K562 (cell line): ENCODE measurements around the gene ABCE1. TPM values are rescaled to one million over a fixed set of nuclear protein-coding genes. Genes with fewer than 3 reads are reported as not detected.

Experiments used
- ATAC-seq: fragments of 200-7000 bp; cut with Tn5 transposase; 3 replicates; pipeline ENCODE4 v1.9.1; 2020; ENCODE audit warnings: moderate library complexity
- BruUV-seq: library from RNA; stranded (reverse); fragments of 400-500 nt; replicated peaks from 2 replicates; lab custom pipeline; 2021; lab: Mats Ljungman, UMichigan
- CTCF ChIA-PET: fragments of 300-600 bp; formaldehyde crosslinking; extraction: SDS; loops from one replicate; lab custom pipeline; 2021; ENCODE audit warnings: low intra/inter-chr PET ratio; lab: Yijun Ruan, JAX
- POLR2A ChIA-PET: fragments of 300-600, 350-650 bp; sonication (Branson Sonifier 250); formaldehyde crosslinking; extraction: SDS; loops from one replicate; lab custom pipeline; 2021; ENCODE audit warnings: antibody characterized with exemption, inconsistent platforms; lab: Yijun Ruan, JAX
- DNase-seq, 4 experiments: peaks; one replicate each; pipeline versions ENCODE4 v3.0.0 to v3.0.0-alpha.2; 2011 to 2018; ENCODE audit warnings: low spot score in 3 of 4, mixed read lengths in 3 of 4; ENCODE audit errors: extremely low read depth in 1 of 4
- FAIRE-seq: peaks from 2 replicates; lab custom pipeline; 2011; peaks lifted over from hg19 to GRCh38; lab: Jason Lieb, UNC
- H2AFZ ChIP-seq: 2 replicates; pipeline ENCODE4 v1.6.0; 2011; ENCODE audit warnings: low read depth, low read length, control low read depth, inconsistent platforms
- H3K27ac ChIP-seq: fragments of 200-600 bp; 3 replicates; pipeline ENCODE4 v1.8.0; 2011; ENCODE audit warnings: low read depth, mild to moderate bottlenecking, control low read depth, inconsistent platforms, low read length, moderate library complexity, mixed read lengths; ENCODE audit errors: extremely low read depth
- H3K27me3 ChIP-seq, 2 experiments: fragments of 300-600 bp in 1 of 2; 2 replicates in 1 of 2; 3 replicates in 1 of 2; pipeline versions ENCODE4 v1.6.0 to v1.8.0; 2011; ENCODE audit warnings: inconsistent platforms in 2 of 2, low read length in 2 of 2, mild to moderate bottlenecking in 1 of 2, mixed read lengths in 1 of 2, moderate library complexity in 1 of 2; ENCODE audit not compliant: control insufficient read depth in 2 of 2, insufficient read depth in 2 of 2
- H3K36me3 ChIP-seq: fragments of 300-600 bp; 3 replicates; pipeline ENCODE4 v1.8.0; 2011; ENCODE audit warnings: mild to moderate bottlenecking, low read length, inconsistent platforms; ENCODE audit not compliant: control insufficient read depth, insufficient read depth
- H3K4me1 ChIP-seq, 2 experiments: fragments of 200-600 bp in 1 of 2; replicated peaks in 1 of 2; 2 replicates in 1 of 2; 3 replicates in 1 of 2; pipeline versions ENCODE4 v1.5.1 to v1.8.0; 2011; ENCODE audit warnings: inconsistent platforms in 2 of 2, low read length in 2 of 2, mild to moderate bottlenecking in 1 of 2, mixed read lengths in 1 of 2, moderate library complexity in 1 of 2; ENCODE audit not compliant: control insufficient read depth in 2 of 2, insufficient read depth in 2 of 2
- H3K4me2 ChIP-seq: 2 replicates; pipeline ENCODE4 v1.6.1; 2011; ENCODE audit warnings: low read length, control low read depth, inconsistent platforms, mixed read lengths; ENCODE audit not compliant: insufficient read depth
- H3K4me3 ChIP-seq: fragments of 200-600 bp; sonication (generic), shearing (Covaris generic); 2 replicates; pipeline ENCODE4 v1.5.1; 2016; ENCODE audit warnings: control low read depth, inconsistent platforms
- H3K79me2 ChIP-seq: fragments of 200-600 bp; 3 replicates; pipeline ENCODE4 v1.8.0; 2011; ENCODE audit warnings: low read length, inconsistent platforms; ENCODE audit not compliant: control insufficient read depth, insufficient read depth
- H3K9ac ChIP-seq, 2 experiments: 2 replicates each; pipeline versions ENCODE4 v1.6.0 to v1.6.1; 2011; ENCODE audit warnings: low read depth in 2 of 2, low read length in 2 of 2, control low read depth in 1 of 2, inconsistent platforms in 1 of 2, mild to moderate bottlenecking in 1 of 2, mixed read lengths in 1 of 2; ENCODE audit not compliant: insufficient read depth in 1 of 2
- H3K9me1 ChIP-seq: one replicate; pipeline ENCODE4 v1.6.0; 2011; ENCODE audit warnings: inconsistent platforms, mild to moderate bottlenecking, low read length, moderate library complexity; ENCODE audit not compliant: control insufficient read depth, insufficient read depth
- H3K9me3 ChIP-seq: replicated peaks from 2 replicates; pipeline ENCODE4 v1.5.1; 2011; ENCODE audit warnings: low read depth, low read length, inconsistent platforms; ENCODE audit not compliant: control insufficient read depth, insufficient read depth
- H4K20me1 ChIP-seq: replicated peaks from 2 replicates; pipeline ENCODE4 v1.6.1; 2011; ENCODE audit warnings: low read length, inconsistent platforms, mixed read lengths; ENCODE audit not compliant: control insufficient read depth, insufficient read depth
- ARHGAP35 ChIP-seq: fragments of 450-650 bp; IDR thresholded peaks from 2 replicates; pipeline ENCODE4 v1.6.1; 2018; ENCODE audit not compliant: partially characterized antibody
- BHLHE40 ChIP-seq: IDR thresholded peaks from 2 replicates; pipeline ENCODE4 v1.6.1; 2011; ENCODE audit warnings: low read length, improper control_type of control experiment
- DDX20 ChIP-seq: fragments of 450-650 bp; IDR thresholded peaks from 2 replicates; pipeline ENCODE4 v1.6.1; 2016; ENCODE audit warnings: missing genetic modification characterization, low read depth, mild to moderate bottlenecking, missing compliant biosample characterization, moderate library complexity
- EGR1 ChIP-seq: fragments of 450-650 bp; conservative IDR thresholded peaks from 2 replicates; pipeline ENCODE4 v1.6.1; 2017; ENCODE audit warnings: mild to moderate bottlenecking
- MCM5 ChIP-seq: fragments of 450-650 bp; IDR thresholded peaks from 2 replicates; pipeline ENCODE4 v1.6.1; 2016; ENCODE audit warnings: low read depth
- MECOM ChIP-seq: fragments of 250-450 bp; sonication (Bioruptor Pico); IDR thresholded peaks from 2 replicates; pipeline ENCODE4 v1.8.0; 2022; ENCODE audit warnings: inconsistent platforms
- NFIX ChIP-seq: fragments of 250-450 bp; sonication (Bioruptor Pico); IDR thresholded peaks from 2 replicates; pipeline ENCODE4 v1.4.0; 2020; ENCODE audit warnings: low read depth, mild to moderate bottlenecking, moderate library complexity
- NFYB ChIP-seq: IDR thresholded peaks from 2 replicates; pipeline ENCODE4 v1.6.1; 2011; ENCODE audit warnings: mild to moderate bottlenecking, moderate library complexity; ENCODE audit not compliant: insufficient read length; ENCODE audit errors: extremely low read depth
- PHF8 ChIP-seq: fragments of 200-600 bp; sonication (generic); IDR thresholded peaks from 2 replicates; pipeline ENCODE4 v1.6.1; 2012; ENCODE audit warnings: mixed run types, mild to moderate bottlenecking, inconsistent platforms, low read length, moderate library complexity, borderline replicate concordance
- POLR3A ChIP-seq: IDR thresholded peaks from 2 replicates; pipeline ENCODE4 v1.6.1; 2011; ENCODE audit warnings: borderline replicate concordance, mild to moderate bottlenecking, moderate library complexity; ENCODE audit not compliant: insufficient read length, insufficient read depth; ENCODE audit errors: extremely low read depth
- SP1 ChIP-seq: sonication (generic); formaldehyde crosslinking; IDR thresholded peaks from 2 replicates; pipeline ENCODE4 v1.8.1; 2022; ENCODE audit warnings: mild to moderate bottlenecking, missing genetic modification reagents
- STAT5B ChIP-seq: fragments of 250-450 bp; sonication (Bioruptor Pico); IDR thresholded peaks from 2 replicates; pipeline ENCODE4 v1.8.0; 2021; ENCODE audit warnings: mild to moderate bottlenecking, inconsistent platforms
- TCFL5 ChIP-seq: fragments of 250-450 bp; sonication (Bioruptor Pico); conservative IDR thresholded peaks from 2 replicates; pipeline ENCODE4 v1.6.1; 2021; ENCODE audit warnings: mild to moderate bottlenecking, moderate library complexity, matching md5 sums
- TRIM28 ChIP-seq: fragments of 450-650 bp; IDR thresholded peaks from 2 replicates; pipeline ENCODE4 v1.6.1; 2017
- WHSC1 ChIP-seq: IDR thresholded peaks from one replicate; pipeline ENCODE4 v1.6.1; 2012; ENCODE audit warnings: low read length, control low read depth, inconsistent platforms
- ZNF143 ChIP-seq: sonication (generic); formaldehyde crosslinking; IDR thresholded peaks from 2 replicates; pipeline ENCODE4 v1.9.0; 2022; ENCODE audit warnings: mild to moderate bottlenecking, missing genetic modification reagents
- WGBS: fragments of 100-300 bp; shearing (Covaris generic); methylation state at CpG from one replicate; pipeline ENCODE4 v1.1.6; 2016; ENCODE audit warnings: low coverage, mixed read lengths; ENCODE audit not compliant: insufficient coverage; ENCODE audit errors: missing lambda C conversion rate; 5-methylcytosine and 5-hydroxymethylcytosine counted together
- in situ Hi-C: fragments of 300-500 bp; cut with MboI; formaldehyde crosslinking; loops from 4 replicates; pipeline ENCODE4 v1.15.0; 2018; ENCODE audit warnings: inconsistent platforms, mixed read lengths
- intact Hi-C: fragments of 100-400 bp; cut with micrococcal nuclease; formaldehyde crosslinking; loops from 2 replicates; pipeline ENCODE4 v1.14.2; 2022
- polyA plus RNA-seq, 8 experiments: library from polyadenylated mRNA; depleted of rRNA in 4 of 8; stranded (reverse) in 5 of 8; unstranded in 3 of 8; fragments of >200 nt; fragmentation: Nextera tagmentation in 2 of 8; fragmentation: Illumina TruSeq in 1 of 8; extraction: Ambion mirVana in 2 of 8; extraction: Trizol in 1 of 8; gene quantifications; 2 replicates each; pipeline versions ENCODE4 v1.2.1 to v1.2.3, GENCODE V29; 2011 to 2014; ENCODE audit warnings: inconsistent platforms in 1 of 8, missing spikeins in 1 of 8
- total RNA-seq, 7 experiments: library from RNA; depleted of rRNA in 6 of 7; stranded (reverse); fragments of >200 nt in 6 of 7; fragmentation: Illumina TruSeq in 2 of 7; extraction: Trizol in 2 of 7; gene quantifications; 2 replicates each; pipeline versions ENCODE4 v1.2.1 to v1.2.3, GENCODE V29; 2011 to 2021; ENCODE audit warnings: low replicate concordance in 1 of 7
- TF ChIP-seq, protein P1 (sequence below): fragments of 150-350 bp; conservative IDR thresholded peaks from 2 replicates; pipeline ENCODE4 v1.6.1; 2014; ENCODE audit warnings: low read length
- TF ChIP-seq, protein P2 (sequence below): fragments of 250-450 bp; sonication (Bioruptor Pico); IDR thresholded peaks from 2 replicates; pipeline ENCODE4 v1.4.0; 2020; ENCODE audit warnings: borderline replicate concordance
- TF ChIP-seq, protein P3 (sequence below), 3 experiments: fragments of 200-800 bp in 1 of 3; sonication (Bioruptor generic) in 1 of 3; sonication (generic) in 1 of 3; formaldehyde crosslinking in 1 of 3; IDR thresholded peaks; 2 replicates each; pipeline versions ENCODE4 v1.6.1 to v1.8.0; 2016 to 2022; ENCODE audit warnings: mild to moderate bottlenecking in 2 of 3, missing compliant biosample characterization in 2 of 3, missing genetic modification characterization in 2 of 3, missing genetic modification reagents in 1 of 3

The ABCE1 gene
- total and polyA plus RNA-seq, 9 of the 15 experiments (the other 6 are each of a cell fraction or from before 2014, with no cell fraction given): 134 to 256 (median 169) TPM

DNA sequence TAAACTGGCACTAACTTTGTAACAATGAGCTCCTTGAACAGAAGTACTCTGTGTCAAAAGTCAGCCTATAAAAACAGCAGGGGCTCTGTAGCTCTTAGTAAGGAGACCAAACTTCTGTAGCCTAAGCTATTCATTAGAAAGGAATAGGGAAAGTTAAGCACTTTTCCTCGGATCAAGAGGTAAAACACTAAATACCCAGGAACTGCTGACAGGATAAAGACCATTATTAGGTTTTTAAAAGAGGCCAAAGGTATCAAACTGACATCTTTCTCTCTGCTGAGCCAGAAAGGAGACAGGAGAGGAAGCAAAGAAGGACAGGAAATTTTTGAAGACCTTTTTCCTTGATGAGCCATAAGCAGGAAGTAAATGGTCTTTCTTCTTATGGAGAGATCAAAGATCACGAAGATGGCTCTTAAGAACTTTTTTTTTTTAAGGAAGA, 32.0 kb upstream of the ABCE1 start:
- no peaks in the 10 kb centered on the region for H3K9me3 ChIP-seq
- no peaks in the 10 kb centered on the region for H3K27me3 ChIP-seq
- POLR2A ChIA-PET: interaction anchor here (0.6 kb wide), 1 partner anchor 9 kb away, joined by 3 read pairs; no protein-coding TSS in a partner anchor
- BruUV-seq: no TSS peak
- DNase-seq (no peak), ATAC-seq (peak; percentile 42; the same call in 1 of the 3 replicates), FAIRE-seq (no peak)
- no peak overlapping the region for H2AFZ ChIP-seq
- peaks cover 19% of the 10 kb centered on the region; the same call in 2 of the 3 replicates for H3K36me3 ChIP-seq
- H3K4me1 ChIP-seq: no peaks in the 10 kb centered on the region
- in situ Hi-C loops: loop anchor here (25.0 kb wide), 1 partner anchor 904 kb away; no protein-coding TSS in a partner anchor
- H3K4me3 ChIP-seq: no peak overlapping the region
- intact Hi-C loops: no loop called here
- H3K27ac ChIP-seq: peak overlapping the region; percentile 25; the same call in 1 of the 3 replicates
- H3K9me1 ChIP-seq: no peaks in the 10 kb centered on the region
- peaks cover 3% of the 10 kb centered on the region; the same call in 1 of the 3 replicates for H3K79me2 ChIP-seq
- WGBS: 69% methylated on average over 2 of the region's 2 CpGs
- H4K20me1 ChIP-seq: no peaks in the 10 kb centered on the region
- no peak overlapping the region for H3K4me2 ChIP-seq
- no peak overlapping the region for H3K9ac ChIP-seq
- CTCF ChIA-PET: interaction anchor here (0.7 kb wide), 1 partner anchor 254 kb away, joined by 3 read pairs; no protein-coding TSS in a partner anchor
- TF ChIP-seq ARHGAP35: no peak
- TF ChIP-seq, protein P1, sequence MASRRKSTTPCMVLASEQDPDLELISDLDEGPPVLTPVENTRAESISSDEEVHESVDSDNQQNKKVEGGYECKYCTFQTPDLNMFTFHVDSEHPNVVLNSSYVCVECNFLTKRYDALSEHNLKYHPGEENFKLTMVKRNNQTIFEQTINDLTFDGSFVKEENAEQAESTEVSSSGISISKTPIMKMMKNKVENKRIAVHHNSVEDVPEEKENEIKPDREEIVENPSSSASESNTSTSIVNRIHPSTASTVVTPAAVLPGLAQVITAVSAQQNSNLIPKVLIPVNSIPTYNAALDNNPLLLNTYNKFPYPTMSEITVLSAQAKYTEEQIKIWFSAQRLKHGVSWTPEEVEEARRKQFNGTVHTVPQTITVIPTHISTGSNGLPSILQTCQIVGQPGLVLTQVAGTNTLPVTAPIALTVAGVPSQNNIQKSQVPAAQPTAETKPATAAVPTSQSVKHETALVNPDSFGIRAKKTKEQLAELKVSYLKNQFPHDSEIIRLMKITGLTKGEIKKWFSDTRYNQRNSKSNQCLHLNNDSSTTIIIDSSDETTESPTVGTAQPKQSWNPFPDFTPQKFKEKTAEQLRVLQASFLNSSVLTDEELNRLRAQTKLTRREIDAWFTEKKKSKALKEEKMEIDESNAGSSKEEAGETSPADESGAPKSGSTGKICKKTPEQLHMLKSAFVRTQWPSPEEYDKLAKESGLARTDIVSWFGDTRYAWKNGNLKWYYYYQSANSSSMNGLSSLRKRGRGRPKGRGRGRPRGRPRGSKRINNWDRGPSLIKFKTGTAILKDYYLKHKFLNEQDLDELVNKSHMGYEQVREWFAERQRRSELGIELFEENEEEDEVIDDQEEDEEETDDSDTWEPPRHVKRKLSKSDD: no peak
- no peak for TF ChIP-seq BHLHE40
- TF ChIP-seq, protein P2, sequence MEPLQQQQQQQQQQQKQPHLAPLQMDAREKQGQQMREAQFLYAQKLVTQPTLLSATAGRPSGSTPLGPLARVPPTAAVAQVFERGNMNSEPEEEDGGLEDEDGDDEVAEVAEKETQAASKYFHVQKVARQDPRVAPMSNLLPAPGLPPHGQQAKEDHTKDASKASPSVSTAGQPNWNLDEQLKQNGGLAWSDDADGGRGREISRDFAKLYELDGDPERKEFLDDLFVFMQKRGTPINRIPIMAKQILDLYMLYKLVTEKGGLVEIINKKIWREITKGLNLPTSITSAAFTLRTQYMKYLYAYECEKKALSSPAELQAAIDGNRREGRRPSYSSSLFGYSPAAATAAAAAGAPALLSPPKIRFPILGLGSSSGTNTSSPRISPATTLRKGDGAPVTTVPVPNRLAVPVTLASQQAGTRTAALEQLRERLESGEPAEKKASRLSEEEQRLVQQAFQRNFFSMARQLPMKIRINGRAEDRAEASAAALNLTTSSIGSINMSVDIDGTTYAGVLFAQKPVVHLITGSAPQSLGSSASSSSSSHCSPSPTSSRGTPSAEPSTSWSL (CRISPR knock-in tag): no peak
- no peak for TF ChIP-seq POLR3A
- TF ChIP-seq ZNF143 (CRISPR knock-in tag): no peak
- no peak for TF ChIP-seq MCM5
- TF ChIP-seq SP1 (CRISPR knock-in tag): no peak
- no peak for TF ChIP-seq TCFL5 (CRISPR knock-in tag)
- TF ChIP-seq NFIX: no peak
- no peak for TF ChIP-seq STAT5B (CRISPR knock-in tag)
- no peak for TF ChIP-seq NFYB
- TF ChIP-seq DDX20 (tag): no peak
- no peak for TF ChIP-seq TRIM28
- no peak for TF ChIP-seq EGR1
- TF ChIP-seq, protein P3, sequence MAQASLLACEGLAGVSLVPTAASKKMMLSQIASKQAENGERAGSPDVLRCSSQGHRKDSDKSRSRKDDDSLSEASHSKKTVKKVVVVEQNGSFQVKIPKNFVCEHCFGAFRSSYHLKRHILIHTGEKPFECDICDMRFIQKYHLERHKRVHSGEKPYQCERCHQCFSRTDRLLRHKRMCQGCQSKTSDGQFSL (CRISPR knock-in tag; IDR thresholded peaks at IDR 0.05): no peak
- TF ChIP-seq, protein P3 (tag; IDR thresholded peaks at IDR 0.05): no peak
- no peak for TF ChIP-seq PHF8
- no peak for TF ChIP-seq WHSC1
- TF ChIP-seq MECOM (CRISPR knock-in tag): no peak
